ENCODE results near the gene TCF12. TPM values are rescaled to one million over a fixed set of nuclear protein-coding genes. Genes with fewer than 3 reads are reported as not detected.

TCF12 gene
- polyA plus RNA-seq, 4 donors, result 15.4 to 62.0 (median 18.5) TPM

- no peak overlapping the region for H3K27ac ChIP-seq (ENCODE audit: low read depth in 1 of 3, low read length in 2 of 3)
- no peaks in the 10 kb centered on the region for H3K9me3 ChIP-seq (ENCODE audit: control insufficient read depth in 2 of 2, insufficient read depth in 1 of 2, low read depth in 1 of 2, low read length in 1 of 2)
- no peaks in the 10 kb centered on the region for H3K4me1 ChIP-seq (ENCODE audit: control insufficient read depth in 3 of 3, insufficient read depth in 2 of 3, low read depth in 1 of 3, low read length in 2 of 3)
- no peak for DNase-seq
- no peak overlapping the region for H3K4me3 ChIP-seq (ENCODE audit: low read depth in 1 of 3, low read length in 3 of 3)
- FAIRE-seq, result no peak
- H3K36me3 ChIP-seq (ENCODE audit: control insufficient read depth in 3 of 3, insufficient read depth in 2 of 3, low read depth in 1 of 3, low read length in 3 of 3), result no peaks in the 10 kb centered on the region
- WGBS, 3 donors, result 82 to 88% (median 84%) methylated on average over 2 of the region's 2 CpGs
- no peaks in the 10 kb centered on the region for H3K27me3 ChIP-seq (ENCODE audit: control insufficient read depth in 3 of 3, insufficient read depth in 3 of 3, low read length in 3 of 3)
Measured at GRCh38 chr15:56901931-56902330, 16.5 kb upstream of the TCF12 start.

- Histone ChIP-seq H3K4me1 (ENCODE audit: control insufficient read depth in 3 of 3, insufficient read depth in 2 of 3, low read depth in 1 of 3, low read length in 2 of 3) (no peaks in the 10 kb centered on the region), H3K27ac (ENCODE audit: low read depth in 1 of 3, low read length in 2 of 3) (no peak overlapping the region), H3K27me3 (ENCODE audit: control insufficient read depth in 3 of 3, insufficient read depth in 3 of 3, low read length in 3 of 3) (no peaks in the 10 kb centered on the region), H3K36me3 (ENCODE audit: control insufficient read depth in 3 of 3, insufficient read depth in 2 of 3, low read depth in 1 of 3, low read length in 3 of 3) (peaks cover 0 to 3% (median 0%) of the 10 kb centered on the region in 3 donors), H3K4me3 (ENCODE audit: low read depth in 1 of 3, low read length in 3 of 3) (no peak overlapping the region), H3K9me3 (ENCODE audit: control insufficient read depth in 2 of 2, insufficient read depth in 1 of 2, low read depth in 1 of 2, low read length in 1 of 2) (no peaks in the 10 kb centered on the region)
- WGBS, 3 donors, result 18 to 67% (median 36%) methylated on average over 1 of the region's 1 CpG
- DNase-seq (no peak), FAIRE-seq (no peak)
Measured at GRCh38 chr15:56906766-56907165, 11.7 kb upstream of the TCF12 start.

GRCh38 chr15:56910801-56911200, 7.6 kb upstream of the TCF12 start:
- FAIRE-seq (no peak), DNase-seq (no peak)
- Histone ChIP-seq H3K27ac (ENCODE audit: low read depth in 1 of 3, low read length in 2 of 3) (no peak overlapping the region), H3K36me3 (ENCODE audit: control insufficient read depth in 3 of 3, insufficient read depth in 2 of 3, low read depth in 1 of 3, low read length in 3 of 3) (peaks cover 0 to 3% (median 0%) of the 10 kb centered on the region in 3 donors), H3K4me1 (ENCODE audit: control insufficient read depth in 3 of 3, insufficient read depth in 2 of 3, low read depth in 1 of 3, low read length in 2 of 3) (no peaks in the 10 kb centered on the region), H3K27me3 (ENCODE audit: control insufficient read depth in 3 of 3, insufficient read depth in 3 of 3, low read length in 3 of 3) (no peaks in the 10 kb centered on the region), H3K9me3 (ENCODE audit: control insufficient read depth in 2 of 2, insufficient read depth in 1 of 2, low read depth in 1 of 2, low read length in 1 of 2) (no peaks in the 10 kb centered on the region), H3K4me3 (ENCODE audit: low read depth in 1 of 3, low read length in 3 of 3) (no peak overlapping the region)
- 77 to 95% (median 85%) methylated on average over 7 of the region's 7 CpGs for WGBS, 3 donors

GRCh38 chr15:56913241-56913640, 5.2 kb upstream of the TCF12 start:
- FAIRE-seq (no peak), DNase-seq (no peak)
- H3K36me3 ChIP-seq (ENCODE audit: control insufficient read depth in 3 of 3, insufficient read depth in 2 of 3, low read depth in 1 of 3, low read length in 3 of 3), result peaks cover 0 to 3% (median 0%) of the 10 kb centered on the region in 3 donors
- 88 to 96% (median 92%) methylated on average over 3 of the region's 3 CpGs for WGBS, 3 donors
- no peak overlapping the region for H3K27ac ChIP-seq (ENCODE audit: low read depth in 1 of 3, low read length in 2 of 3)
- peaks cover 3 to 6% (median 4%) of the 10 kb centered on the region in 3 donors for H3K4me1 ChIP-seq (ENCODE audit: control insufficient read depth in 3 of 3, insufficient read depth in 2 of 3, low read depth in 1 of 3, low read length in 2 of 3)
- H3K27me3 ChIP-seq (ENCODE audit: control insufficient read depth in 3 of 3, insufficient read depth in 3 of 3, low read length in 3 of 3), result no peaks in the 10 kb centered on the region
- H3K4me3 ChIP-seq (ENCODE audit: low read depth in 1 of 3, low read length in 3 of 3), result no peak overlapping the region
- no peaks in the 10 kb centered on the region for H3K9me3 ChIP-seq (ENCODE audit: control insufficient read depth in 2 of 2, insufficient read depth in 1 of 2, low read depth in 1 of 2, low read length in 1 of 2)

GRCh38 chr15:56913670-56914069, 4.8 kb upstream of the TCF12 start:
- 58 to 89% (median 88%) methylated on average over 2 of the region's 2 CpGs for WGBS, 3 donors
- DNase-seq, result no peak
- Histone ChIP-seq H3K4me1 (ENCODE audit: control insufficient read depth in 3 of 3, insufficient read depth in 2 of 3, low read depth in 1 of 3, low read length in 2 of 3) (peaks cover 3 to 6% (median 4%) of the 10 kb centered on the region in 3 donors), H3K27ac (ENCODE audit: low read depth in 1 of 3, low read length in 2 of 3) (no peak overlapping the region), H3K4me3 (ENCODE audit: low read depth in 1 of 3, low read length in 3 of 3) (no peak overlapping the region), H3K27me3 (ENCODE audit: control insufficient read depth in 3 of 3, insufficient read depth in 3 of 3, low read length in 3 of 3) (no peaks in the 10 kb centered on the region), H3K9me3 (ENCODE audit: control insufficient read depth in 2 of 2, insufficient read depth in 1 of 2, low read depth in 1 of 2, low read length in 1 of 2) (no peaks in the 10 kb centered on the region), H3K36me3 (ENCODE audit: control insufficient read depth in 3 of 3, insufficient read depth in 2 of 3, low read depth in 1 of 3, low read length in 3 of 3) (peaks cover 0 to 3% (median 0%) of the 10 kb centered on the region in 3 donors)
- FAIRE-seq, result no peak

GRCh38 chr15:56915888-56916287, 2.6 kb upstream of the TCF12 start:
- Histone ChIP-seq H3K36me3 (ENCODE audit: control insufficient read depth in 3 of 3, insufficient read depth in 2 of 3, low read depth in 1 of 3, low read length in 3 of 3) (no peaks in the 10 kb centered on the region), H3K4me3 (ENCODE audit: low read depth in 1 of 3, low read length in 3 of 3) (no peak overlapping the region), H3K27me3 (ENCODE audit: control insufficient read depth in 3 of 3, insufficient read depth in 3 of 3, low read length in 3 of 3) (no peaks in the 10 kb centered on the region), H3K9me3 (ENCODE audit: control insufficient read depth in 2 of 2, insufficient read depth in 1 of 2, low read depth in 1 of 2, low read length in 1 of 2) (no peaks in the 10 kb centered on the region), H3K27ac (ENCODE audit: low read depth in 1 of 3, low read length in 2 of 3) (no peak overlapping the region), H3K4me1 (ENCODE audit: control insufficient read depth in 3 of 3, insufficient read depth in 2 of 3, low read depth in 1 of 3, low read length in 2 of 3) (peaks cover 3 to 9% (median 6%) of the 10 kb centered on the region in 3 donors)
- 92 to 97% (median 96%) methylated on average over 4 of the region's 4 CpGs for WGBS, 3 donors
- DNase-seq (no peak), FAIRE-seq (no peak)

GRCh38 chr15:56916825-56917477, 1.5 kb upstream of the TCF12 start:
- H3K36me3 ChIP-seq (ENCODE audit: control insufficient read depth in 3 of 3, insufficient read depth in 2 of 3, low read depth in 1 of 3, low read length in 3 of 3), result no peaks in the 10 kb centered on the region
- no peaks in the 10 kb centered on the region for H3K9me3 ChIP-seq (ENCODE audit: control insufficient read depth in 2 of 2, insufficient read depth in 1 of 2, low read depth in 1 of 2, low read length in 1 of 2)
- no peak for FAIRE-seq
- 97 to 98% (median 97%) methylated on average over 8 of the region's 8 CpGs for WGBS, 3 donors
- H3K4me1 ChIP-seq (ENCODE audit: control insufficient read depth in 3 of 3, insufficient read depth in 2 of 3, low read depth in 1 of 3, low read length in 2 of 3), result peaks cover 3 to 9% (median 6%) of the 10 kb centered on the region in 3 donors
- H3K4me3 ChIP-seq (ENCODE audit: low read depth in 1 of 3, low read length in 3 of 3), result peak overlapping the region in 1 of 3 donors; percentile 78
- DNase-seq, result no peak
- no peak overlapping the region for H3K27ac ChIP-seq (ENCODE audit: low read depth in 1 of 3, low read length in 2 of 3)
- H3K27me3 ChIP-seq (ENCODE audit: control insufficient read depth in 3 of 3, insufficient read depth in 3 of 3, low read length in 3 of 3), result no peaks in the 10 kb centered on the region

GRCh38 chr15:56917652-56918045, 795 bp upstream of the TCF12 start:
- peaks cover 3 to 9% (median 6%) of the 10 kb centered on the region in 3 donors for H3K4me1 ChIP-seq (ENCODE audit: control insufficient read depth in 3 of 3, insufficient read depth in 2 of 3, low read depth in 1 of 3, low read length in 2 of 3)
- peak overlapping the region; percentile 92 to 96 (median 94) for H3K27ac ChIP-seq (ENCODE audit: low read depth in 1 of 3, low read length in 2 of 3)
- no peaks in the 10 kb centered on the region for H3K9me3 ChIP-seq (ENCODE audit: control insufficient read depth in 2 of 2, insufficient read depth in 1 of 2, low read depth in 1 of 2, low read length in 1 of 2)
- H3K36me3 ChIP-seq (ENCODE audit: control insufficient read depth in 3 of 3, insufficient read depth in 2 of 3, low read depth in 1 of 3, low read length in 3 of 3), result no peaks in the 10 kb centered on the region
- no peak for FAIRE-seq
- peak overlapping the region; percentile 78 to 95 (median 90) for H3K4me3 ChIP-seq (ENCODE audit: low read depth in 1 of 3, low read length in 3 of 3)
- WGBS, 3 donors, result 17 to 23% (median 23%) methylated on average over 9 of the region's 9 CpGs
- DNase-seq, result no peak
- no peaks in the 10 kb centered on the region for H3K27me3 ChIP-seq (ENCODE audit: control insufficient read depth in 3 of 3, insufficient read depth in 3 of 3, low read length in 3 of 3)

Data from small intestine (tissue), 7 donors.